Pancreas (tissue), 10 donors: ENCODE results near the gene RER1. TPM values are rescaled to one million over a fixed set of nuclear protein-coding genes. Genes with fewer than 3 reads are reported as not detected.

ENCODE experiments used
- ATAC-seq, 4 donors: fragments of 200-7000 bp; cut with Tn5 transposase; one replicate each; pipeline versions ENCODE4 v1.8.0 to v1.9.1; 2020; ENCODE audit warnings: mild to moderate bottlenecking in 4 of 4, moderate library complexity in 4 of 4
- DNase-seq, 6 donors: peaks; one replicate each; pipeline ENCODE4 v3.0.0-alpha.2; 2020
- FAIRE-seq: peaks from 2 replicates; lab custom pipeline; 2012; peaks lifted over from hg19 to GRCh38; lab: Jason Lieb, UNC
- H3K27ac ChIP-seq, 4 donors: fragments of 200-600 bp; sonication (generic); 1 replicate in 3 of 4; 2 replicates in 1 of 4; pipeline versions ENCODE4 v1.5.0 to v1.8.0; 2020
- H3K27me3 ChIP-seq, 4 donors: fragments of 200-600 bp; one replicate each; pipeline ENCODE4 v1.8.0; 2021
- H3K36me3 ChIP-seq, 3 donors: fragments of 200-600 bp; sonication (generic) in 1 of 3; one replicate each; pipeline versions ENCODE4 v1.5.0 to v1.8.0; 2020 to 2021
- H3K4me1 ChIP-seq, 3 donors: fragments of 200-600 bp; one replicate each; pipeline ENCODE4 v1.8.0; 2021
- H3K4me3 ChIP-seq, 4 donors: fragments of 200-600 bp; sonication (generic) in 2 of 4; one replicate each; pipeline versions ENCODE4 v1.5.0 to v1.8.0; 2020 to 2021
- H3K9me3 ChIP-seq, 4 donors: fragments of 200-600 bp; one replicate each; pipeline ENCODE4 v1.8.0; 2021
- WGBS, 2 donors: extraction: QIAGEN DNeasy Blood & Tissue Kit; methylation state at CpG; one replicate each; pipeline ENCODE4 v1.1.7; 2013; 5-methylcytosine and 5-hydroxymethylcytosine counted together
- intact Hi-C, 3 donors: fragments of 100-400 bp; cut with DNase I; formaldehyde crosslinking; loops; one replicate each; pipeline versions ENCODE4 v1.11.1 to v1.14.2; 2022
- polyA plus RNA-seq, 2 donors: library from polyadenylated mRNA; stranded (reverse); fragments of 200-250 nt; gene quantifications; one replicate each; pipeline ENCODE4 v1.2.3, GENCODE V29; 2013
- total RNA-seq, 6 donors: library from RNA; stranded (reverse); fragmentation: NEBNext Ultra II Directional in 4 of 6; extraction: Animal tissue kit (Norgen Biotek cat#: 25700) in 4 of 6; gene quantifications; one replicate each; pipeline versions ENCODE4 v1.2.1 to v1.2.4, GENCODE V29; 2021 to 2023
- TF ChIP-seq, protein P1 (sequence below), 4 donors: fragments of 200-600 bp; sonication (generic) in 3 of 4; IDR thresholded peaks; one replicate each; pipeline versions ENCODE4 v1.5.0 to v1.8.0; 2021; ENCODE audit warnings: antibody characterized with exemption in 4 of 4
- donor health status: healthy with polysubstance abuse.
- donor health status: DM: no; HTN: no; CAD: no; lungs with moderate emphysema.
- donor health status: DM: no; HTN: no; CAD: no.
- donor health status: control.
- donor health status: control.
- donor health status: Bipolar disorder and iron deficiency.
- donor health status: DM: yes; HTN: yes; CAD: no.
- donor health status: DM: no; HTN: no; CAD: no.
- donor health status: DM: no; HTN: no; CAD: no.
- donor health status: DM: yes; HTN: yes; CAD: no.

The RER1 gene
- total and polyA plus RNA-seq, 8 donors: 54.8 to 84.2 (median 70.6) TPM

DNA sequence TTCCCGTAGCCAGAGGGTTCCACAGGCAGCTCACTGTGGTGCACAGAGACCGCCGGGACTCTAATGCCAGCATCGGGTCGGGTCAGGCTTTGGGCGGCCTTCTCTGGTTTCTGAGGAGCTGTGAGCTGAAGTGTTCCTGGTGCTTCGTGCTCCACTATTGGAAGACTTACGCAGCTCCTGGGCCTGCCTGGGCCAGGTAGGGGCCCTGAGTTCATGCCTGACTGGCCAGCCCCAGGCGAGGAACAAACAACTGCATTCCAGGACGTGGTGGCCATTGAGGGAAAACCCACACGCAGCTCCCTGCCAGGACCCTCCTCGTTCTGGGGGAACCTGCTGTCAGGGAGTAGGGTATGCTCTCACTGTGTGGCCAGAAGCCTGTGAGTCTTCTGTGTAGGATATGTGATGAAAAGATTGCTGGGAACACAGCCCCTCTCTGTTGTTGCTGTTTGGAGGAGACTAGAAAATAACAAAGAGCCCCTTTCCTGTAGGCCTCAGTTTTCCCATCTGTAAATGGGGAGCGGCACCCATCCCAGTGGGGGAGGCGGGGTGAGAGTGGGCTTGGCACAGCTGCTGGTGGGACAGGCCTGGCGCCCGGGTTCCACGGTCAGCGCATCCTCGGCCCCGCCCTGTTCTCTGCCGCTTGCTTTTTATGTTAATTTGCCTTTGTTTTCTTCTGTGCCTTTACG, 8.4 kb downstream of the RER1 start:
- WGBS, 2 donors: 89 to 92% methylated on average over 22 of the region's 22 CpGs
- DNase-seq: peak in 1 of 6 donors; percentile 22
- ATAC-seq: no peak
- TF ChIP-seq, protein P1, sequence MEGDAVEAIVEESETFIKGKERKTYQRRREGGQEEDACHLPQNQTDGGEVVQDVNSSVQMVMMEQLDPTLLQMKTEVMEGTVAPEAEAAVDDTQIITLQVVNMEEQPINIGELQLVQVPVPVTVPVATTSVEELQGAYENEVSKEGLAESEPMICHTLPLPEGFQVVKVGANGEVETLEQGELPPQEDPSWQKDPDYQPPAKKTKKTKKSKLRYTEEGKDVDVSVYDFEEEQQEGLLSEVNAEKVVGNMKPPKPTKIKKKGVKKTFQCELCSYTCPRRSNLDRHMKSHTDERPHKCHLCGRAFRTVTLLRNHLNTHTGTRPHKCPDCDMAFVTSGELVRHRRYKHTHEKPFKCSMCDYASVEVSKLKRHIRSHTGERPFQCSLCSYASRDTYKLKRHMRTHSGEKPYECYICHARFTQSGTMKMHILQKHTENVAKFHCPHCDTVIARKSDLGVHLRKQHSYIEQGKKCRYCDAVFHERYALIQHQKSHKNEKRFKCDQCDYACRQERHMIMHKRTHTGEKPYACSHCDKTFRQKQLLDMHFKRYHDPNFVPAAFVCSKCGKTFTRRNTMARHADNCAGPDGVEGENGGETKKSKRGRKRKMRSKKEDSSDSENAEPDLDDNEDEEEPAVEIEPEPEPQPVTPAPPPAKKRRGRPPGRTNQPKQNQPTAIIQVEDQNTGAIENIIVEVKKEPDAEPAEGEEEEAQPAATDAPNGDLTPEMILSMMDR (IDR thresholded peaks at IDR 0.05): no peak
- no peaks in the 10 kb centered on the region for H3K27me3 ChIP-seq
- FAIRE-seq: no peak
- H3K4me1 ChIP-seq: no peaks in the 10 kb centered on the region
- no peaks in the 10 kb centered on the region for H3K9me3 ChIP-seq
- intact Hi-C loops: no loop called here
- no peak overlapping the region for H3K4me3 ChIP-seq
- no peak overlapping the region for H3K27ac ChIP-seq
- peaks cover 6 to 80% (median 48%) of the 10 kb centered on the region in 3 donors for H3K36me3 ChIP-seq

DNA sequence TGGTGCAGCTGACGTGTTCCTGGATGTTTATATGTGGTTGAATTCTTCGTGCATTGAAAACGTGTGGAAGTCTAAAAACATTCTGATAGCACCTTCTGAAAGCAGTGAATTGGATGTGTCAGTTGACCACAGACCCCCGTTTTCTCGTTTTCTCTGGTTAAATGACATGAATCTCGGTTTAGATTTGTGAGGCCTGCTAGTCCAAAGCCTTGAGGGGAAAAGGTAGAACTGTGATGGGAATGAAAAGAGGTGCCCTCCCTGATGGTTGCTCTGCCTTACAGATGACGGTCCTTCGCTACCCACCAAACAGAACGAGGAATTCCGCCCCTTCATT, 8.9 kb downstream of the RER1 start:
- H3K4me1 ChIP-seq: no peaks in the 10 kb centered on the region
- WGBS, 2 donors: 85 to 89% methylated on average over 10 of the region's 10 CpGs
- no peak overlapping the region for H3K27ac ChIP-seq
- H3K27me3 ChIP-seq: no peaks in the 10 kb centered on the region
- DNase-seq (no peak), ATAC-seq (no peak), FAIRE-seq (no peak)
- peaks cover 6 to 80% (median 48%) of the 10 kb centered on the region in 3 donors for H3K36me3 ChIP-seq
- intact Hi-C loops: no loop called here
- TF ChIP-seq, protein P1 (IDR thresholded peaks at IDR 0.05): no peak
- H3K9me3 ChIP-seq: no peaks in the 10 kb centered on the region
- no peak overlapping the region for H3K4me3 ChIP-seq

DNA sequence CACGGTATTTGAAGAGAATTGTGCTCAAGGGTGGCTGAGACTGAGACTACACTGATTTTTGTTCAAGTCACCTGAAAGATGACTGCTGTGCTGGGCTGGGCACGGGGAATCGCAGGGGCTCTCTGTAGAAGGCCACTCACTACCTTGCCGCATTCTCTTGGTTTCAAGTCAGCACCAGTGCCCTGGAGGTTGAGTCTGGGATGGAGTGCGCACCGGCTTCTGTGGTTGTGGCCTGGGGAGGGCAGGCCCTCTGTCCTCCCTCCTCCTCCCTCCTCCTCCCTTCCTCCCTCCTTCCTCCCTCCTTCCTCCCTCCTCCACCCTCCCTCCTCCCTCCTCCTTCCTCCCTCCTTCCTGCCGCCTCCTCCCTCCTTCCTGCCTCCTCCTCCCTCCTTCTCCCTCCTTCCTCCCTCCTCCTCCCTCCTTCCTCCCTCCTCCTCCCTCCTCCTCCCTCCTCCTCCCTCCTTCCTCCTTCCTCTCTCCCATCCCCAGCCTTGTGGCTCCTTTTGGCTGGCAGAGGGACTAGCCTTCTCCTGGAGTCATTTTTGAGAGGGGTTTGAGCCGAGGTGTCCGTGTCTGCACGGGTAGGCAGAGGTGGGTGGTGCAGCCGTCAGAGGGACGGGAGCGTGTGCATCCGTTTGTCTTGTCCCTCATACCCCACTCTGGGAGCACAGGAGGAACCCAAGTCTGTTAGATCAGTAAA, 9.5 kb downstream of the RER1 start:
- no peak overlapping the region for H3K27ac ChIP-seq
- 88 to 92% methylated on average over 13 to 14 of the region's 14 CpGs for WGBS, 2 donors
- DNase-seq (peak in 2 of 6 donors; percentile 19 to 47), ATAC-seq (no peak), FAIRE-seq (no peak)
- TF ChIP-seq, protein P1 (IDR thresholded peaks at IDR 0.05): no peak
- H3K36me3 ChIP-seq: peaks cover 6 to 75% (median 45%) of the 10 kb centered on the region in 3 donors
- no peaks in the 10 kb centered on the region for H3K9me3 ChIP-seq
- intact Hi-C loops: no loop called here
- H3K4me1 ChIP-seq: no peaks in the 10 kb centered on the region
- no peaks in the 10 kb centered on the region for H3K27me3 ChIP-seq
- no peak overlapping the region for H3K4me3 ChIP-seq

DNA sequence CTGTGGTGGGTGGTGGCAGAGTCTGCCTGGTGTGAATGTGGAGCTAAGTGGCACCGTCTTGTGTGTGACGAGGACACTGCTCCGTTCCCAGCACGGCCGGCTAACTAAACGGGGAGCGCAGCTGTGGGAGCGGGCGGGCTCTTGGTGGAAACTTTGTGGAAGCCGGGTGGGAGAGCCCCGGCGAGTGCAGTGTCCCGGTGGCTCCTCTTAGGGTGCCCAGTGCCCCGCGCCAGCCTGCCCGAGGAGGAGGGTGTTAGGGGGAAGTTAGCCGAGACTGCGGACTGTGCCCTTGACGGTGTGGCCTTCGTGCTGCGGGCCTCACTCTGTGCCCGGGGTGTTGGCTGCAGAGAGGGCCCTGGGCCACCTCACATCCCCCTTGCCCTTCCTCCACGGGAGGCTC, 10.8 kb downstream of the RER1 start:
- Histone ChIP-seq H3K27ac (no peak overlapping the region), H3K36me3 (peaks cover 6 to 67% (median 44%) of the 10 kb centered on the region in 3 donors), H3K4me3 (no peak overlapping the region), H3K27me3 (no peaks in the 10 kb centered on the region), H3K4me1 (no peaks in the 10 kb centered on the region), H3K9me3 (no peaks in the 10 kb centered on the region)
- intact Hi-C loops: no loop called here
- no peak for FAIRE-seq
- TF ChIP-seq, protein P1 (IDR thresholded peaks at IDR 0.05): no peak
- no peak for ATAC-seq
- 90 to 91% methylated on average over 23 of the region's 23 CpGs for WGBS, 2 donors
- DNase-seq: peak in 3 of 6 donors; percentile 34 to 56 (median 44)

DNA sequence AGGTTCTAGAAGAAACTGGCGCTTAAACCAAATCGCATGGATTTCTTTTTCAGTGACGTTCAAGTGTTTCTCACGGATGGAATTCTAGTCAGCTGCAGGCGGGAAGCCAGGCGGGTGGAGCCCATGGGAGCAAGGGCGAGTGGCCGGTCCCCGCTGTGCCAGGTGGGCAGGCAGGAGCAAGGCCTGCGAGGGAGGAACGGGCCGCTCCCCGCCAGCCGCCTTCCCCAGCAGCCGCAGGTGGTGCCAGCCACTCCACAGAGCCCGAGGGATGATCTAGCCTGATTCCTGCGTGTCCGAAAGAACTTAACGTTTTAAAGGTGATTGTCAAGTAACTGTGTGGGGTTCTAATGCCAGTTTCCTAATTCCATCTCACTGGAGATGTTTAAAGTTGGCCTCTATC, 11.6 kb downstream of the RER1 start:
- Histone ChIP-seq H3K9me3 (no peaks in the 10 kb centered on the region), H3K36me3 (peaks cover 6 to 59% (median 38%) of the 10 kb centered on the region in 3 donors), H3K27me3 (no peaks in the 10 kb centered on the region), H3K4me1 (no peaks in the 10 kb centered on the region), H3K4me3 (no peak overlapping the region), H3K27ac (no peak overlapping the region)
- 85 to 87% methylated on average over 19 of the region's 19 CpGs for whole genome bisulfite sequencing, 2 donors
- ATAC-seq (no peak), DNase-seq (peak in 3 of 6 donors; percentile 38 to 57 (median 51)), FAIRE-seq (no peak)
- intact Hi-C loops: no loop called here
- TF ChIP-seq, protein P1 (IDR thresholded peaks at IDR 0.05): no peak
